Panc1 (cell line): Measurements from ENCODE around the gene GPR158. TPM values are rescaled to one million over a fixed set of nuclear protein-coding genes. Genes with fewer than 3 reads are reported as not detected.

Experiments
- ATAC-seq: fragments of 200-7000 bp; cut with Tn5 transposase; 2 replicates; pipeline ENCODE4 v1.9.1; 2020; ENCODE audit warnings: mild to moderate bottlenecking, moderate library complexity
- BruUV-seq: library from RNA; stranded (reverse); fragments of 400-500 nt; replicated peaks from 2 replicates; lab custom pipeline; 2021; lab: Mats Ljungman, UMichigan
- CTCF ChIA-PET: fragments of 300-600 bp; sonication (Branson Sonifier 250); formaldehyde crosslinking; loops from one replicate; lab custom pipeline; 2022; ENCODE audit warnings: antibody characterized with exemption; lab: Charles Lee
- POLR2A ChIA-PET: fragments of 300-600 bp; sonication (Branson Sonifier 250); formaldehyde crosslinking; loops from one replicate; lab custom pipeline; 2022; ENCODE audit warnings: antibody characterized with exemption; lab: Charles Lee
- DNase-seq: peaks from one replicate; pipeline ENCODE4 v3.0.0-alpha.2; 2010; ENCODE audit warnings: low read depth, low spot score
- H3K27ac ChIP-seq: 2 replicates; pipeline ENCODE4 v1.5.1; 2011; ENCODE audit warnings: mild to moderate bottlenecking, low read length, inconsistent platforms
- H3K27me3 ChIP-seq: fragments of 200-500 bp; sonication (Bioruptor generic); 2 replicates; pipeline ENCODE4 v1.6.0; 2014; ENCODE audit warnings: low read length, inconsistent platforms; ENCODE audit not compliant: control insufficient read depth, insufficient read depth
- H3K36me3 ChIP-seq: fragments of 200-500 bp; sonication (Bioruptor generic); 2 replicates; pipeline ENCODE4 v1.5.1; 2014; ENCODE audit warnings: inconsistent platforms, mild to moderate bottlenecking, low read length, moderate library complexity; ENCODE audit not compliant: control insufficient read depth, insufficient read depth
- H3K4me1 ChIP-seq: 2 replicates; pipeline ENCODE4 v1.5.1; 2011; ENCODE audit warnings: inconsistent platforms, mild to moderate bottlenecking, low read length, moderate library complexity; ENCODE audit not compliant: control insufficient read depth, insufficient read depth
- H3K4me3 ChIP-seq, 2 experiments: 2 replicates each; pipeline ENCODE4 v1.5.1; 2011 to 2012; ENCODE audit warnings: low read depth in 2 of 2, low read length in 2 of 2, mild to moderate bottlenecking in 2 of 2, inconsistent platforms in 1 of 2, moderate library complexity in 1 of 2
- H3K9me3 ChIP-seq: fragments of 200-500 bp; sonication (Bioruptor generic); 2 replicates; pipeline ENCODE4 v1.5.1; 2014; ENCODE audit warnings: low read depth, mild to moderate bottlenecking, inconsistent platforms, low read length, moderate library complexity; ENCODE audit not compliant: control insufficient read depth, insufficient read depth
- POLR2AphosphoS5 ChIP-seq: IDR thresholded peaks from 2 replicates; pipeline ENCODE4 v1.6.1; 2012; ENCODE audit warnings: mild to moderate bottlenecking, low read depth, low read length, moderate library complexity
- REST ChIP-seq, 2 experiments: IDR thresholded peaks; 2 replicates each; pipeline ENCODE4 v1.6.1; 2011 to 2012; ENCODE audit warnings: low read depth in 2 of 2, control low read depth in 1 of 2, low read length in 1 of 2, mild to moderate bottlenecking in 1 of 2, moderate library complexity in 1 of 2; ENCODE audit not compliant: insufficient read depth in 1 of 2
- SIN3A ChIP-seq: IDR thresholded peaks from 2 replicates; pipeline ENCODE4 v1.6.1; 2012; ENCODE audit warnings: low read depth, mild to moderate bottlenecking, low read length, moderate library complexity, borderline replicate concordance; ENCODE audit not compliant: insufficient read depth
- TCF7L2 ChIP-seq: IDR thresholded peaks from 2 replicates; pipeline ENCODE4 v1.6.1; 2011; ENCODE audit warnings: mild to moderate bottlenecking, low read depth, low read length, inconsistent platforms
- in situ Hi-C: cut with HindIII; loops from 2 replicates; pipeline ENCODE4 v1.10.0; 2016; ENCODE audit warnings: low sequenced_read_pairs, low pct_unique_long_range_greater_than_20kb
- intact Hi-C: fragments of 100-400 bp; cut with micrococcal nuclease; formaldehyde crosslinking; loops from one replicate; pipeline ENCODE4 v1.10.0; 2022; ENCODE audit not compliant: unreplicated experiment
- total RNA-seq: library from RNA; stranded (reverse); gene quantifications from one replicate; pipeline ENCODE4 v1.2.1, GENCODE V29; 2021; ENCODE audit not compliant: unreplicated experiment
- TF ChIP-seq, protein P1 (sequence below): fragments of 450-650 bp; IDR thresholded peaks from 2 replicates; pipeline ENCODE4 v1.5.1; 2017; ENCODE audit warnings: mild to moderate bottlenecking

Gene GPR158
- total RNA-seq, 1 experiment from 2014 or later: 0.64 TPM

- DNase-seq (no peak), ATAC-seq (no peak)
- Histone ChIP-seq H3K27ac (no peak overlapping the region), H3K27me3 (no peaks in the 10 kb centered on the region), H3K4me3 (no peak overlapping the region), H3K36me3 (no peaks in the 10 kb centered on the region), H3K9me3 (no peaks in the 10 kb centered on the region), H3K4me1 (no peaks in the 10 kb centered on the region)
- intact Hi-C loops: no loop called here
- no peak for TF ChIP-seq TCF7L2
- no peak for TF ChIP-seq SIN3A
- TF ChIP-seq REST (IDR thresholded peaks at IDR 0.05; ENCODE audit: insufficient read depth in 1 of 2, low read depth in 2 of 2, low read length in 1 of 2): no peak
- TF ChIP-seq, protein P1, sequence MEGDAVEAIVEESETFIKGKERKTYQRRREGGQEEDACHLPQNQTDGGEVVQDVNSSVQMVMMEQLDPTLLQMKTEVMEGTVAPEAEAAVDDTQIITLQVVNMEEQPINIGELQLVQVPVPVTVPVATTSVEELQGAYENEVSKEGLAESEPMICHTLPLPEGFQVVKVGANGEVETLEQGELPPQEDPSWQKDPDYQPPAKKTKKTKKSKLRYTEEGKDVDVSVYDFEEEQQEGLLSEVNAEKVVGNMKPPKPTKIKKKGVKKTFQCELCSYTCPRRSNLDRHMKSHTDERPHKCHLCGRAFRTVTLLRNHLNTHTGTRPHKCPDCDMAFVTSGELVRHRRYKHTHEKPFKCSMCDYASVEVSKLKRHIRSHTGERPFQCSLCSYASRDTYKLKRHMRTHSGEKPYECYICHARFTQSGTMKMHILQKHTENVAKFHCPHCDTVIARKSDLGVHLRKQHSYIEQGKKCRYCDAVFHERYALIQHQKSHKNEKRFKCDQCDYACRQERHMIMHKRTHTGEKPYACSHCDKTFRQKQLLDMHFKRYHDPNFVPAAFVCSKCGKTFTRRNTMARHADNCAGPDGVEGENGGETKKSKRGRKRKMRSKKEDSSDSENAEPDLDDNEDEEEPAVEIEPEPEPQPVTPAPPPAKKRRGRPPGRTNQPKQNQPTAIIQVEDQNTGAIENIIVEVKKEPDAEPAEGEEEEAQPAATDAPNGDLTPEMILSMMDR: no peak
- TF ChIP-seq POLR2AphosphoS5: no peak
- CTCF ChIA-PET: no interaction called here
- POLR2A ChIA-PET: no interaction called here
- BruUV-seq: no TSS peak
- in situ Hi-C loops: no loop called here
These were observed 334.4 kb downstream of the GPR158 start for GRCh38 chr10:25509151-25509550.

- no peak for ATAC-seq
- CTCF ChIA-PET: no interaction called here
- Histone ChIP-seq H3K4me3 (no peak overlapping the region), H3K27ac (no peak overlapping the region), H3K4me1 (no peaks in the 10 kb centered on the region), H3K27me3 (no peaks in the 10 kb centered on the region), H3K36me3 (no peaks in the 10 kb centered on the region), H3K9me3 (no peaks in the 10 kb centered on the region)
- DNase-seq: no peak
- in situ Hi-C loops: no loop called here
- no TSS peak for BruUV-seq
- intact Hi-C loops: no loop called here
- POLR2A ChIA-PET: no interaction called here
- TF ChIP-seq, protein P1: no peak
- no peak for TF ChIP-seq POLR2AphosphoS5
These were observed 347.5 kb downstream of the GPR158 start for GRCh38 chr10:25522294-25522693.
